KOPT-K1 (cell line): ENCODE data around the gene MGAT1.

ENCODE experiments used
- H3K27ac ChIP-seq: fragments of 200-600 bp; sonication (generic); 2 replicates; pipeline ENCODE4 v1.5.1; 2016; ENCODE audit warnings: antibody characterized with exemption, mild to moderate bottlenecking, low read depth, low read length; ENCODE audit not compliant: poor library complexity, severe bottlenecking
- H3K36me3 ChIP-seq: fragments of 200-600 bp; sonication (generic); 2 replicates; pipeline ENCODE4 v1.5.1; 2017; ENCODE audit warnings: antibody characterized with exemption, mild to moderate bottlenecking, low read length, moderate library complexity; ENCODE audit not compliant: insufficient read depth
- H3K9me3 ChIP-seq: fragments of 200-600 bp; sonication (generic); 2 replicates; pipeline ENCODE4 v1.5.1; 2017; ENCODE audit warnings: antibody characterized with exemption, low read length, mild to moderate bottlenecking; ENCODE audit not compliant: insufficient read depth, poor library complexity, severe bottlenecking

MGAT1 gene

GRCh38 chr5:180815293-180815917 lies 12.8 kb upstream of the MGAT1 start:
- H3K9me3 ChIP-seq, result no peaks in the 10 kb centered on the region
- H3K27ac ChIP-seq, result no peak overlapping the region
- H3K36me3 ChIP-seq, result no peaks in the 10 kb centered on the region

DNA sequence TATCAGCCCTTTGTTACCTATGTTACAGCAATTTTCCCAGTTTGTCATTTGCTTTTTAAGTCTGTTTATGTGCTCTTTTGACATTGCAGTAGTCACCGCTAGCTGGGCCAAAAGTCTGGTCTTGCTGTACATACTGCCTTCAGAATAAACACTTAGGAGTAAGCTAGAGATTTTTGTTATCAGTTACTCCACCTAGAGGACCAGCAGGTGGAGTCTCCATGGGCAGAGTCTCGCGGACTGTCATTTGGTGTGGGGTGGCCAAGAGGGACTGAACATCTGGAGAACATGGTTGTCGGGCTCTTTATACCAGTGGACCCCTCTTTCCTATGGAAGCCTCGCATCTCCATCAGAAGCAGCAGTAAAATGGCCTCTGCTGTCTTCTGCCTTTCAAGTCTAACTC lies 10.8 kb upstream of the MGAT1 start:
- H3K9me3 ChIP-seq, result no peaks in the 10 kb centered on the region
- no peaks in the 10 kb centered on the region for H3K36me3 ChIP-seq
- H3K27ac ChIP-seq, result no peak overlapping the region

- Histone ChIP-seq H3K9me3 (no peaks in the 10 kb centered on the region), H3K36me3 (no peaks in the 10 kb centered on the region), H3K27ac (peak overlapping the region; percentile 99)
Measured at GRCh38 chr5:180811623-180812124, 9.1 kb upstream of the MGAT1 start.

DNA sequence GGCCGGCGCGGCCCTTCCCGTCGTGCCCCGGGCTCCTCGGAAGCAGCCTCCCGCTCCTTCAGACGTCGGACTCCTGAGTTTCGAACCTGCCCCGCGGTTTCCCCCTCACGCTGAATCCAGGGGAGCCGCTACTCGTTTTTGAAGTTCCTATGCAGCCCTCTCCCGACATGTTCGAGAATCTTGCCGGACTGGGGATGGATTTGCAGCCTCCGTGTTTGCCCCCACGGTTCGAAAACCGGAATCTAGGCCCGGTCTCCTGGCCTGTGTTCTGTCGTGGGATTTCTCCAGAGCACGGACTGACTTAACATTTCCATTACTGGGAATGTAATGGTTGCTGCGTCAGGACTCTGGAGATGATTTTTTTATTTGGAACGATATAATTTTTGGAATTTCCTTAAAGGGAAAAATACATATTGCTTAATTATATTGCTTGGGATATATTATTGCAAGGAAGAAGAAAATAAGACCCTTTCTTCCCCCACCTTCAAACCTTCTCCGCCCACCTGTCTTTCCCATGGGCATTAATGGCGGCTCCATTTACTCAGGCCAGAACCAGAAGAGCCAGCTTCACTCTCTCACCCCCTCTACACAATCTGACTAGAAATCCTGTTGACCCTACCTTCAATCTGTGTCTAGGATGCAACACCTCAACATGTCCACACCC lies 8.5 kb upstream of the MGAT1 start:
- Histone ChIP-seq H3K27ac (peak overlapping the region; percentile 99), H3K9me3 (no peaks in the 10 kb centered on the region), H3K36me3 (no peaks in the 10 kb centered on the region)

GRCh38 chr5:180810210-180810958 lies 7.8 kb upstream of the MGAT1 start:
- no peaks in the 10 kb centered on the region for H3K36me3 ChIP-seq
- H3K27ac ChIP-seq, result peak overlapping the region; percentile 99
- H3K9me3 ChIP-seq, result no peaks in the 10 kb centered on the region

DNA sequence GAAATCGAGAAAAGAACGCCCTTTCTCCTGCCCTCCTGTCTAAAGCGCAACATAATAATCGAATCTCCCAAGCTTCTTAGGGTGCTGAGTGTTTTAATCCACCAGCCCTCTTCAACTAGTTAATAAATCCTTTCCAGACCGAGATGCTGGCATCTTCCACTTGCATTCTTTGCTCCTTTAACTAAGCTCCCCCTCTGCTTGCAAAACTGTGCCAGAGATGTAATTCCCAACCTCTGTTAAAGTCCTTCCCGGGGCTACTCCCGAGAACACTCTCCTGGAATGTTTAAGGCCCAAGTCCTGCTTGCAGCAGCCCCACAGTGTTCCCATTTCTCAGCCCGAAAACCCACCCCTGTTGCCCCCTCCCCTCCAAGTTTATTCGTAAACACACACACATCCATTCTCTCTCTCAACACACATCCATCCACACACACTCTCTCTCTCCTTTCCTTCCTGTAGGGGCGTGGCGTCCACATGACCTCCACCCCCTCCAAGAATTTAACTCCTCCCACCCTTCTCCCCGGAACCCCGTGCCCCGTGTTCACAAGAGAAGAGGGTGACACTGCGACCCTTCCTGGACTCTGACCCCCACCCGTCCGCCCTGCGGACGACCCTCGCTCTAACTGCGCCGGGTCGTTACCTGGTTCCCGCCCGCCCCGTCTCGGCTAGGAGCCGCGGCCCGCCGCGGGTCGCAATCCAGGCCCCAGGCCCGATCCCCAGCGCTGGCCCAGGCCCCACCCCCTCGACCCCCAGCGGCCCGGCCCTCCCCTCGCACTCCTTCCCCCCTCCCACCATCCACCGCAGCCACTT lies 7.0 kb upstream of the MGAT1 start:
- Histone ChIP-seq H3K9me3 (no peaks in the 10 kb centered on the region), H3K36me3 (no peaks in the 10 kb centered on the region), H3K27ac (peak overlapping the region; percentile 99)

DNA sequence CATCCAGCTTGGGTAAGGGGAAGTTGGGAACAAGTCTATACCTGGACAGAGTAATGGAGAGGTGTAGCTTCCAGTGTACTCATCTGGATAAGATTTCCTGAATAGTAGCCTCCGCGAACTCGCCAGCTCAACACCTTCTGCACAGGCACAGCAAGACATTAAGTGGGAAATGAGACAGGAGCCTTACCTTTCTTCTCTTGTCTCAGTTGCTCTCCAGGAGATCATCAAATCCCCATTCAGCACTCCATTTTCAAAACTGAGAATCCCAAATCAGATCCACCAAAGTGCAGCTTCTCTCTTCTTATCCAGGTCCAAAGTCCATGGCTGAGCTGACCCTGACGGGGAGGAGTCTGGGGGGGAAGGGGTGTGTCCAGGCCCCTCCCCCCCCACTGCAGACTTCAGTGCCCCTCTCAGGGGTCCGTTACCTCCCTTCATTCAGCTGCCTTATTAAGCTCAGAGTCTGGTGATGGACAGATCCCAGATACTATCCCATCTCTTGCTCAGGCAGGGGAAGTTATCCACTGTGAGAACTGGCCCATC lies 5.9 kb upstream of the MGAT1 start:
- peak overlapping the region; percentile 99 for H3K27ac ChIP-seq
- no peaks in the 10 kb centered on the region for H3K9me3 ChIP-seq
- no peaks in the 10 kb centered on the region for H3K36me3 ChIP-seq

- H3K36me3 ChIP-seq, result no peaks in the 10 kb centered on the region
- H3K27ac ChIP-seq, result peak overlapping the region; percentile 99
- H3K9me3 ChIP-seq, result no peaks in the 10 kb centered on the region
Measured at GRCh38 chr5:180807654-180808414, 5.2 kb upstream of the MGAT1 start.

GRCh38 chr5:180807046-180807445 lies 4.4 kb upstream of the MGAT1 start:
- H3K36me3 ChIP-seq, result no peaks in the 10 kb centered on the region
- peak overlapping the region; percentile 99 for H3K27ac ChIP-seq
- no peaks in the 10 kb centered on the region for H3K9me3 ChIP-seq

- Histone ChIP-seq H3K9me3 (no peaks in the 10 kb centered on the region), H3K27ac (peak overlapping the region; percentile 99), H3K36me3 (peaks cover 4% of the 10 kb centered on the region; the same call in 1 of the 2 replicates)
Measured at GRCh38 chr5:180806351-180807011, 3.9 kb upstream of the MGAT1 start.

DNA sequence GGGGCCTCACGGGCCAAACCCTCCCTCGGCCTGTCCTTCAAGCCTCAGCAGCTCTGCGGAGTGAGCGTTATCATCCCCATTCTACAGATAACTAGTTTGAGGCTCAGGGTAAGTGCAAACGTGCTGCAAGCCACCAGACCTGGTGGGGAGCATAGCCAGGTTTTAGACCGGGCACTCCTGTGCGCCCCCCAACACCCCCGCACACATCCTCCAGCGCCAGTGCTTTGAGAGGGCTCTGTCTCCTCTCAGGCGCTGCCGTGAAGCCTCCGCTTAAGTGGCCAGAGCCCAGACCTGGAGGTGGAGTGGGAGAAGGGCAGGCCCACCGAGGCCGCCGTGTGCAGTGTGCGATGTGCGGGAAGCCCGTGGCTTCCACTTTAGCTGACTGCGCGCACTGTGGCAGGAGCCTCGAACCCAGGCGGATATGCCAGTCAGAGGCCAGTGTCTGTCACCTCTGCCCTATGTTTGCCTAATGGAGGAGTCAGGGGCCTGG lies 1.6 kb upstream of the MGAT1 start:
- peak overlapping the region; percentile 92 for H3K27ac ChIP-seq
- peaks cover 27% of the 10 kb centered on the region for H3K36me3 ChIP-seq
- no peaks in the 10 kb centered on the region for H3K9me3 ChIP-seq

- H3K9me3 ChIP-seq, result no peaks in the 10 kb centered on the region
- H3K27ac ChIP-seq, result peak overlapping the region; percentile 92
- H3K36me3 ChIP-seq, result peaks cover 34% of the 10 kb centered on the region
Measured at GRCh38 chr5:180803181-180804128, 849 bp upstream of the MGAT1 start.
